ENCODE measurements around the gene PDE2A.
A peak's percentile ranks its signal among the peaks of the same experiment; 100 is the strongest.

PDE2A gene

DNA sequence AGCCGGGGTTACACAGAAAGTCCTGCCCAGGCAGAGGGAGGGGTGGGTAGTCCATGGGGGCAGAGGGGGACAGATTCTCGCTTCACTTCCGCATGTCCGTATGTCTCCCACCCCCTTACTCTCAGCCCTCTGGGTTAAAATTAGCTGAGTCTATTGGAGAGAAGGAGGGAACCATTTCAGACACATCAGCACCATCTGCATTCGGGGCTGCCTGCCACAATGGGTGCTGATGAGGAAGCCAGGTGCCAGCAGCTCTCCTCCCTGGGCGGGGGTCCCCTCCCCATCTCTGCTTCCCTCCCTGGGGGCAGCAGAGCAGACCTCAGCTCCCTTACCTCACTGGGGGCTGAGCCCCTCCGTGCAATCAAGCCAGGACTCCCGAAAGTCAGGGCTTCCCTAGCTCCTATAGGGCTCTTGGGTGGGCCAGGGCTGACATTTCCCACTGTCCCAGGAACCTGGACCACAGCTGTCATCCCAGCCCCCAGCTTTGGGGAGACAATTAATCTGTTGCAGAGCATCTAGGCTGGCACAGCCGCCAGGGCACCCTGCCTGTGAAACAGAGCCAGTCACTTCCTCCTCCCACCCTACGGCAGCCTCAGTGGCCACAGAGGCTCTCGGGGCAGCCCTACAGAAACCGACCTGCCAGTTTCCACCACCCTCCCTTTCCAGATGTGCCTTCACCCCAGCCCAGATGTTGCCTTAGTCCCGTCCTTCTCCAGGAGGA lies 67.3 kb downstream of the PDE2A start:
- DNase-seq, result no peak

DNA sequence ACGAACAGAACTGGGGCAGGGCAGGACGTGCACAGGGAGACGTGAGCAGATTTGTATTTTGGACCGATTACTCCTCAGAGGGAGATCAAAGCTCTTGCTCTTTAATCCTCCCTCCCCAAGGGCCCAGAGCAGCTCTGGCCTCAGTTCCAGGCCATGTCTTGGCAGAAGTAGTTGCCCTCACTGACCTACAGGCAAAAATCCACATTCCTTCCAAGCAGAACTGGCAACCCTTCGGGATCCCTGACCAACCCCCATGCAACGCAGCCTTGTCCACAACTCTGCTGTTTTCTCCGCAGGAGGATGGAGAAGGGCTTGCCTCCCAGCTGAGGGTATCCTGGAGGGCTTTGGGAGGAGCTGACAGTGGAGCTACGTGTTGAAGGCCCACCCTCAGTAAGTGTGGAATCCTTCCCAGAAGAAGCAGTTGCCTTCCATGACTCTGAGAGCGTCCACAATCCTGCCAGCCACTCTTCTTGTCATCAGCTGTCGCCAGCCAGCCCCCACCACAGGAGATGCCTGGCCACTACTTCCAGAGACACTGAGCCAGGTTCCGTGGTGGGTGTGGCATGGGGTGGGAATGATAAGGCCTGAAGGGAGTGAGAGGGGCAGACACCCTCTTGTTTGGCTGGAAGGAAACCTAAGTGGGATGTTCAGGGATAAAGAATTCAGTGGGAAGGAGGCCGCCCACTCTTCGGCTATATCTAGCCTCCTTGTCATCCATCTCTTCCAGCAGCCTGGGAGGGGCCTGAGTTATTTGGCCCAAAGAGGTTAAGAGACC lies 68.1 kb downstream of the PDE2A start:
- no peak for DNase-seq

DNA sequence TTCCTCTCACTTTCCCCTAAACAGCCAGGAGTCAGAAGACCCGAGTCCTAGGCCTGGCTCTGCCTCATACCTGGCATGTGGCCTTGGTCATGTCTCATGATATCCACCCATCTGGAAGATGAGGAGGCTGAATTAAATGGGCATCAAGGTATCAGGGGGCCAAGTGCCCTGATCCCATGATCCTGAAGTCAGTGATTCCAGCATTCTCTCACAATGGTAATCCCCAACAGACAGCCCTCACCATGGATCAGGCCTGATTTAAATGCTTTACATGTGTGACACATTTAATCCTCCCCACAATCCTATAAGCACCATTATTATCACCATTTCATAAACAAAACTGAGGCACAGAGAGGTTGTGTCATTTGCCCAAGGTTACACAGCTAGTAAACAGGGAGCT lies 70.0 kb downstream of the PDE2A start:
- no peak for DNase-seq

- no peak for DNase-seq
These were observed 71.8 kb downstream of the PDE2A start for GRCh38 chr11:72602250-72602904.

GRCh38 chr11:72600557-72600956 lies 73.7 kb downstream of the PDE2A start:
- DNase-seq, result no peak

- no peak for DNase-seq
These were observed 74.7 kb downstream of the PDE2A start for GRCh38 chr11:72599325-72600117.

DNA sequence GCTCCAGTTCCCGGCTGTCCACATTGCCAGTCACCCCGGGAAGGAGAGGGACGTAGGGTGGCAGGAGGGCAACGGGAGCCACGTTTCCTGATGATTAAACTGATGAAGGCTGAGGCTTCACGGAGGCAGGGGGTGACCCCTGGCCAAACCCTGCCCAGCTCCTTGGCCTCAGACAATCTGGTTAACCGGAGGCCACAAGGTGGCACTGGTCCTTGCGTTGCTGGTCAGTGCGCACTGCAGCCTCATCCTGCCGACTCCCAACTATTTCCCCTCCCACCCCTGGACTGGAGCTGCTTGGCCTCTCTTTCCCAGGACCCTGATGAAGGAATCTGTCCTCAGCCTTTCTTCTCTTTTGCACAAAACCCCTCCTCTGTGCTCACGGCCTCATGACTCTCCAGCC lies 75.3 kb downstream of the PDE2A start:
- DNase-seq, result no peak

DNA sequence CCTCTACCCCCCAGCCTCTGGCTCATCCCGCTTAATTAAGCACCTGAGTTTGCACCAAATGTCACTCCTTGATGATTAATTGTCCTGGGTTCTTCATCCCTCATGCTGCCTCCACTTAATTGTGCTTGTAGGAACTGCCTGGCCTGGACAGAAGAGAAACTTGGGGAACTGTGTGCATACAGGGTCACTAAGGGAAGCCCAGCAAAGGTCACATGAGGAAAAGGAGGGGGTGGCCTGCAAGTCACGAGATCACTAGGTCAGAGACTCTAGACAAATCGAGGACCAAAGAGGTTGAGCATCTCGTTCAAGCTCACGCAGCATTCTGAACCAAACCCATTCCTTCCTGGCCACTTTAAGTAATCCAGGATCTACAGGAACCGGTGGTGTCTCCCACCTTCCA lies 75.8 kb downstream of the PDE2A start:
- DNase-seq, result no peak

- DNase-seq, result no peak
These were observed 76.5 kb downstream of the PDE2A start for GRCh38 chr11:72597721-72598120.

- DNase-seq, result no peak
These were observed 78.9 kb downstream of the PDE2A start for GRCh38 chr11:72595292-72595684.

- DNase-seq, result no peak
These were observed 79.5 kb downstream of the PDE2A start for GRCh38 chr11:72594493-72595291.

- DNase-seq, result no peak
These were observed 81.3 kb downstream of the PDE2A start for GRCh38 chr11:72592698-72593495.

GRCh38 chr11:72591785-72592502 lies 82.3 kb downstream of the PDE2A start:
- DNase-seq, result peak; percentile 26

- no peak for DNase-seq
These were observed 83.2 kb downstream of the PDE2A start for GRCh38 chr11:72591023-72591422.

GRCh38 chr11:72589802-72590761 lies 84.1 kb downstream of the PDE2A start:
- DNase-seq, result no peak

DNA sequence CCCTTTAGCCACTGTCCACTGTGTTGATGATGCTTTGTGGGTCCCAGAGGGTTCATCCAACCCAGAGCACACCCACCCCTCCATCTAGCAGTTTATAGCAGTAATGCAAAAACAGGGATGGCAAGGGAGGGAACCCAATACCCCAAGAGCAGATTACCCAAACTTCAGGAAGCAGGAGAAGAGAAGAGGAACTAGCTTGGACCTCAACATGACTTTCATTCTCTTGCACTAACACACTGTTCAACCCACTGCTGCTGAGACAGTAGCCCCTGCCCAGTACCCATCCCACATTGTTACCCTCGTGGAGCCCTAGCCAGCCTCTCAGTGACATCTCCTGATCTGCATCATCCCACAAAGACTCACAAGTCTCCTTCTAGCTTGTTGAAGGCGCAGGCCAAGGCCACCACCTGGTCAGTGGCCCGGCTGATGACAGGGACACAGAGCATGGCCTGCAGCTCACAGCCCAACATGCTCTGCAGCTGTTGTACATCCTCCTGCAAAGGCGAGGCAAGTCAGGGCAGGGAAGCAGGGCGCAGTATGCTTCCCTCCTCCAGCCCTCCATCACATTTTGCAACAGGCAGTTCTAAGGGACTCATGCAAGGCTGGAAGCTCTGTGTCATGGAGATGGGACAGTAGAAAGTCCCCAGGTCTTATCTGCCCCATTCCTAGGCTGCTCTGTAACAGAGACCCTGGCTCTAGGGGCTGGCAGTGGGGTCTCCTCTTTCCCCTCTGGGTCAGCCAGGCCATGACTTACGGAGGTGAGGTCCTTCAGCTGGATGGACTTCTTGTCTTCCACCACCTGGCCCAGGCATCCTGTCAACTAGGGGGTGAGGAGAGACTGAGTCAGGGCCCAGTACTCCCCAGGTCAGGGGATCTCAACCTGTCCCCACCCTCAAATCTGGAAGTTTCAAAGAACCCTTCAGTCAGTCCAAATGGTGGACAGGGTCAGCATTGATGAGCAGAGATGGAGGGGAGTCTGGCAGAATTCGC lies 85.5 kb downstream of the PDE2A start:
- no peak for DNase-seq

GRCh38 chr11:72587696-72588095 lies 86.5 kb downstream of the PDE2A start:
- DNase-seq, result no peak
